ENCODE measurements around the gene BEGAIN. TPM values are rescaled to one million over a fixed set of nuclear protein-coding genes. Genes with fewer than 3 reads are reported as not detected.

BEGAIN gene
- total and polyA plus RNA-seq, 2 experiments from 2014 or later, result 1.4 to 2.5 TPM

- Histone ChIP-seq H2AFZ (no peak overlapping the region), H3K4me3 (no peak overlapping the region), H3K36me3 (replicated peaks; ENCODE audit: insufficient read depth, low read depth) (no peaks in the 10 kb centered on the region), H4K20me1 (ENCODE audit: insufficient read depth, poor library complexity, severe bottlenecking) (no peaks in the 10 kb centered on the region), H3K4me1 (ENCODE audit: insufficient read depth) (no peaks in the 10 kb centered on the region), H3K27ac (no peak overlapping the region), H3K79me2 (no peaks in the 10 kb centered on the region), H3K9me3 (ENCODE audit: low read depth) (no peaks in the 10 kb centered on the region), H3K9me2 (replicated peaks; ENCODE audit: insufficient read depth) (no peaks in the 10 kb centered on the region), H3K4me2 (no peak overlapping the region), H3K27me3 (no peaks in the 10 kb centered on the region)
- WGBS (ENCODE audit: low lambda C conversion rate, missing lambda C conversion rate), result 86% methylated on average over 12 of the region's 12 CpGs
- no peak for TF ChIP-seq CTCF (IDR thresholded peaks at IDR 0.05; ENCODE audit: poor library complexity)
- no peak for TF ChIP-seq EZH2 (IDR thresholded peaks at IDR 0.05; ENCODE audit: borderline replicate concordance)
- no peak for TF ChIP-seq EZH2phosphoT487 (IDR thresholded peaks at IDR 0.05; ENCODE audit: low read depth, severe bottlenecking, unreplicated experiment)
- no peak for DNase-seq (ENCODE audit: low spot score)
Measured at GRCh38 chr14:100542619-100543205, 44.5 kb downstream of the BEGAIN start.

GRCh38 chr14:100541621-100542560 lies 45.3 kb downstream of the BEGAIN start:
- TF ChIP-seq EZH2 (IDR thresholded peaks at IDR 0.05; ENCODE audit: borderline replicate concordance), result no peak
- TF ChIP-seq EZH2phosphoT487 (IDR thresholded peaks at IDR 0.05; ENCODE audit: low read depth, severe bottlenecking, unreplicated experiment), result no peak
- no peak for TF ChIP-seq CTCF (IDR thresholded peaks at IDR 0.05; ENCODE audit: poor library complexity)
- no peak overlapping the region for H3K27ac ChIP-seq

GRCh38 chr14:100540926-100541620 lies 46.1 kb downstream of the BEGAIN start:
- Histone ChIP-seq H3K27ac (no peak overlapping the region), H3K4me3 (no peak overlapping the region), H3K4me1 (ENCODE audit: insufficient read depth) (no peaks in the 10 kb centered on the region), H3K9me3 (ENCODE audit: low read depth) (no peaks in the 10 kb centered on the region), H2AFZ (no peak overlapping the region), H3K9me2 (replicated peaks; ENCODE audit: insufficient read depth) (no peaks in the 10 kb centered on the region), H3K36me3 (replicated peaks; ENCODE audit: insufficient read depth, low read depth) (no peaks in the 10 kb centered on the region), H3K79me2 (no peaks in the 10 kb centered on the region), H4K20me1 (ENCODE audit: insufficient read depth, poor library complexity, severe bottlenecking) (no peaks in the 10 kb centered on the region), H3K27me3 (no peaks in the 10 kb centered on the region), H3K4me2 (no peak overlapping the region)
- no peak for DNase-seq (ENCODE audit: low spot score)
- WGBS (ENCODE audit: low lambda C conversion rate, missing lambda C conversion rate), result 92% methylated on average over 18 of the region's 18 CpGs
- TF ChIP-seq EZH2 (IDR thresholded peaks at IDR 0.05; ENCODE audit: borderline replicate concordance) (no peak), EZH2phosphoT487 (IDR thresholded peaks at IDR 0.05; ENCODE audit: low read depth, severe bottlenecking, unreplicated experiment) (no peak), CTCF (IDR thresholded peaks at IDR 0.05; ENCODE audit: poor library complexity) (no peak)

More at GRCh38 chr14:100541621-100542560, 45.3 kb downstream of the BEGAIN start:
- Histone ChIP-seq H3K27me3 (no peaks in the 10 kb centered on the region), H3K4me1 (ENCODE audit: insufficient read depth) (no peaks in the 10 kb centered on the region), H3K79me2 (no peaks in the 10 kb centered on the region), H3K4me2 (no peak overlapping the region), H3K4me3 (no peak overlapping the region), H4K20me1 (ENCODE audit: insufficient read depth, poor library complexity, severe bottlenecking) (no peaks in the 10 kb centered on the region), H3K36me3 (replicated peaks; ENCODE audit: insufficient read depth, low read depth) (no peaks in the 10 kb centered on the region), H2AFZ (no peak overlapping the region), H3K9me2 (replicated peaks; ENCODE audit: insufficient read depth) (no peaks in the 10 kb centered on the region), H3K9me3 (ENCODE audit: low read depth) (no peaks in the 10 kb centered on the region)
- WGBS (ENCODE audit: low lambda C conversion rate, missing lambda C conversion rate), result 92% methylated on average over 24 of the region's 24 CpGs
- DNase-seq (ENCODE audit: low spot score), result no peak

All from hepatocyte (in vitro differentiated cells).